Effector CD4-positive, alpha-beta T cell (primary cell): ENCODE results near the gene UBE2H.
"Not testable (repeated sequence)": the region's sequence is repeated elsewhere in the genome, so short reads cannot be mapped to it uniquely, and the experiment has no call there.

Source experiments
- DNase-seq: peaks from one replicate; pipeline ENCODE4 v3.0.0-alpha.2; 2020

UBE2H gene

GRCh38 chr7:129870668-129871067 is 82.1 kb downstream of the UBE2H start:
- no peak for DNase-seq

GRCh38 chr7:129866251-129866650 is 86.5 kb downstream of the UBE2H start:
- no peak for DNase-seq

- DNase-seq, result no peak
These were observed 86.9 kb downstream of the UBE2H start for GRCh38 chr7:129865925-129866201.

GRCh38 chr7:129865093-129865924 is 87.5 kb downstream of the UBE2H start:
- DNase-seq, result no peak

GRCh38 chr7:129864676-129865075 is 88.1 kb downstream of the UBE2H start:
- DNase-seq, result not testable (repeated sequence)

- no peak for DNase-seq
These were observed 88.7 kb downstream of the UBE2H start for GRCh38 chr7:129864042-129864441.

- no peak for DNase-seq
These were observed 90.1 kb downstream of the UBE2H start for GRCh38 chr7:129862682-129863081.

GRCh38 chr7:129860784-129861183 is 92.0 kb downstream of the UBE2H start:
- not testable (repeated sequence) for DNase-seq

GRCh38 chr7:129859183-129859582 is 93.6 kb downstream of the UBE2H start:
- no peak for DNase-seq

GRCh38 chr7:129858490-129858889 is 94.3 kb downstream of the UBE2H start:
- DNase-seq, result no peak

GRCh38 chr7:129857313-129857712 is 95.4 kb downstream of the UBE2H start:
- no peak for DNase-seq

GRCh38 chr7:129855935-129856717 is 96.6 kb downstream of the UBE2H start:
- no peak for DNase-seq

- no peak for DNase-seq
These were observed 97.5 kb downstream of the UBE2H start for GRCh38 chr7:129855234-129855673.

- DNase-seq, result no peak
These were observed 98.4 kb downstream of the UBE2H start for GRCh38 chr7:129854401-129854800.

- DNase-seq, result no peak
These were observed 99.0 kb downstream of the UBE2H start for GRCh38 chr7:129853661-129854268.

- DNase-seq, result no peak
These were observed 101.0 kb downstream of the UBE2H start for GRCh38 chr7:129851809-129852208.

- DNase-seq, result no peak
These were observed 101.6 kb downstream of the UBE2H start for GRCh38 chr7:129851174-129851573.

GRCh38 chr7:129848436-129848835 is 104.3 kb downstream of the UBE2H start:
- no peak for DNase-seq

GRCh38 chr7:129845972-129846327 is 106.8 kb downstream of the UBE2H start:
- DNase-seq, result no peak

- DNase-seq, result no peak
These were observed 107.4 kb downstream of the UBE2H start for GRCh38 chr7:129845178-129845971.

GRCh38 chr7:129843978-129844840 is 108.6 kb downstream of the UBE2H start:
- no peak for DNase-seq

- DNase-seq, result no peak
These were observed 109.3 kb downstream of the UBE2H start for GRCh38 chr7:129843365-129843898.
